ENCODE results near the gene RPL3. TPM values are rescaled to one million over a fixed set of nuclear protein-coding genes. Genes with fewer than 3 reads are reported as not detected.

RPL3 gene
- total and polyA plus RNA-seq, 2 donors (not counting 1 experiment from before 2014, with no cell fraction given) = 2,665 to 5,418 TPM

DNA sequence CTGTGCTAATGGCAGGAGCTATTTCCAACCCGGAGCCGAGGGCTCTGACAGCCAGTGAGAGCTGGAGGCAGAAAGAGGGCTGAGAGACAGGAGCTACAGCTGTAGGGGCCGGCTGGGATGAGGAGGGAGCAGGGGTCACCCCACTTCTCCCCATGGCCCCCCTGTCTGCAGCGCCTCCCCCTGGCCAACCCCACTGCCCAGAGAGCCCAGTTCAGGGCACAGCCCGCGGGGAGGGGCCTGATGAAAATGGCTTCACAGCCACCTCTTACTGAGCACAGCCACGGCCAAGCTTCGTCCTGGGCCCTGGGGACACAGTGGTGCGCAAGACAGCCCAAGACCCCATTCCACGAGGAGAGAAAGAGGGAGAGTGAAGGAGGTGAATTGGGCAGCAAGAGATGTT, 27.9 kb downstream of the RPL3 start:
- ChIA-PET POLR2A (no interaction called here), CTCF (interaction anchor here (1.0 kb wide), 1 partner anchor 18 kb away, joined by 3 read pairs; no protein-coding TSS in a partner anchor)
- 83% methylated on average over 7 of the region's 10 CpGs for WGBS (ENCODE audit: insufficient coverage)
- Histone ChIP-seq H3K4me3 (ENCODE audit: control extremely low read depth in 1 of 5, extremely low read depth in 1 of 5, insufficient read depth in 1 of 5, low read depth in 2 of 5, low read length in 4 of 5) (no peak overlapping the region), H3K36me3 (replicated peaks in 1 of 2; ENCODE audit: control extremely low read depth in 1 of 2, control insufficient read depth in 1 of 2, extremely low read depth in 1 of 2, insufficient read depth in 2 of 2, low read length in 1 of 2) (no peaks in the 10 kb centered on the region), H3K4me2 (replicated peaks; ENCODE audit: low read depth, low read length, poor library complexity, severe bottlenecking) (no peak overlapping the region), H4K20me1 (ENCODE audit: control insufficient read depth, insufficient read depth, low read length, poor library complexity, severe bottlenecking) (no peaks in the 10 kb centered on the region), H3K4me1 (ENCODE audit: control insufficient read depth in 2 of 2, insufficient read depth in 2 of 2, low read length in 2 of 2) (peaks cover 12 to 13% of the 10 kb centered on the region in 2 donors), H3K9me3 (ENCODE audit: control extremely low read depth in 1 of 3, control insufficient read depth in 2 of 3, insufficient read depth in 1 of 3, low read length in 2 of 3) (no peaks in the 10 kb centered on the region), H3K27ac (ENCODE audit: low read length in 2 of 2) (no peak overlapping the region), H3K27me3 (replicated peaks in 1 of 4; ENCODE audit: control extremely low read depth in 1 of 4, control insufficient read depth in 3 of 4, insufficient read depth in 4 of 4, low read length in 3 of 4) (peaks cover 0 to 4% (median 0%) of the 10 kb centered on the region in 4 experiments), H3K79me2 (ENCODE audit: control insufficient read depth, insufficient read depth, low read length) (no peaks in the 10 kb centered on the region), H3K9ac (ENCODE audit: low read length) (no peak overlapping the region), H2AFZ (ENCODE audit: insufficient read depth, low read depth, low read length, poor library complexity, severe bottlenecking) (no peak overlapping the region)
- Mint-ChIP-seq H3K27ac (no peak overlapping the region), H3K9me3 (ENCODE audit: insufficient read depth) (no peaks in the 10 kb centered on the region), H3K4me3 (no peak overlapping the region), H3K27me3 (peaks cover 9% of the 10 kb centered on the region), H3K4me1 (peaks cover 12% of the 10 kb centered on the region)
- TF ChIP-seq, protein P1, sequence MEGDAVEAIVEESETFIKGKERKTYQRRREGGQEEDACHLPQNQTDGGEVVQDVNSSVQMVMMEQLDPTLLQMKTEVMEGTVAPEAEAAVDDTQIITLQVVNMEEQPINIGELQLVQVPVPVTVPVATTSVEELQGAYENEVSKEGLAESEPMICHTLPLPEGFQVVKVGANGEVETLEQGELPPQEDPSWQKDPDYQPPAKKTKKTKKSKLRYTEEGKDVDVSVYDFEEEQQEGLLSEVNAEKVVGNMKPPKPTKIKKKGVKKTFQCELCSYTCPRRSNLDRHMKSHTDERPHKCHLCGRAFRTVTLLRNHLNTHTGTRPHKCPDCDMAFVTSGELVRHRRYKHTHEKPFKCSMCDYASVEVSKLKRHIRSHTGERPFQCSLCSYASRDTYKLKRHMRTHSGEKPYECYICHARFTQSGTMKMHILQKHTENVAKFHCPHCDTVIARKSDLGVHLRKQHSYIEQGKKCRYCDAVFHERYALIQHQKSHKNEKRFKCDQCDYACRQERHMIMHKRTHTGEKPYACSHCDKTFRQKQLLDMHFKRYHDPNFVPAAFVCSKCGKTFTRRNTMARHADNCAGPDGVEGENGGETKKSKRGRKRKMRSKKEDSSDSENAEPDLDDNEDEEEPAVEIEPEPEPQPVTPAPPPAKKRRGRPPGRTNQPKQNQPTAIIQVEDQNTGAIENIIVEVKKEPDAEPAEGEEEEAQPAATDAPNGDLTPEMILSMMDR (IDR thresholded peaks at IDR 0.05) = no peak
- TF ChIP-seq EZH2 (IDR thresholded peaks at IDR 0.05; ENCODE audit: borderline replicate concordance, insufficient read depth, low read depth, low read length, poor library complexity, severe bottlenecking) = no peak
- intact Hi-C loops (cut with micrococcal nuclease) = no loop called here
- ATAC-seq (ENCODE audit: low read depth) (no peak), DNase-seq (no peak)

DNA sequence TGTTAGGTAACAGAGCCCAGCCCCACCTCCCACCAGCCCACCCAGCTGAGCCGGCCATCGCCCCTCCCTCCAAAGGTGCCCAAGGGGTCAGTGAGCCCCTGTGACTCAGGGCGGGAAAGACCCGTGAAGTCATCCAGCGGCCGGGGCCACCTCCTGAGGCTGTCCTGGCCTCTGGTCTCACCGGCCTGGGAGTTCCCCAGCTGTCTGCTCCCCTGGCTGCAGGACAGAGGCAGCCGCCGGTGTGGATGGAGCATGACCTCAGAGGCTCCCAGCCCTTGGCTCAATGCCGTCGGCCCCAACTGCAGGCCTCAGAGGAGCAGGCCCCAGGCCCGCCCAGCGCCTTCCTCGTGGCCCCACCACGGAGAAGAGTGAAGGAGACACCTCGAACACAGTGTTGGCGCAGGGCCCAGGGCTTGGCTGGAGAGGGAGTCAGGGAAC, 28.7 kb downstream of the RPL3 start:
- Histone ChIP-seq H3K9ac (ENCODE audit: low read length) (no peak overlapping the region), H3K27me3 (replicated peaks in 1 of 4; ENCODE audit: control extremely low read depth in 1 of 4, control insufficient read depth in 3 of 4, insufficient read depth in 4 of 4, low read length in 3 of 4) (peaks cover 0 to 4% (median 0%) of the 10 kb centered on the region in 4 experiments), H4K20me1 (ENCODE audit: control insufficient read depth, insufficient read depth, low read length, poor library complexity, severe bottlenecking) (no peaks in the 10 kb centered on the region), H3K79me2 (ENCODE audit: control insufficient read depth, insufficient read depth, low read length) (no peaks in the 10 kb centered on the region), H3K4me1 (ENCODE audit: control insufficient read depth in 2 of 2, insufficient read depth in 2 of 2, low read length in 2 of 2) (peaks cover 13 to 19% of the 10 kb centered on the region in 2 donors), H3K4me3 (ENCODE audit: control extremely low read depth in 1 of 5, extremely low read depth in 1 of 5, insufficient read depth in 1 of 5, low read depth in 2 of 5, low read length in 4 of 5) (no peak overlapping the region), H3K4me2 (replicated peaks; ENCODE audit: low read depth, low read length, poor library complexity, severe bottlenecking) (no peak overlapping the region), H3K36me3 (replicated peaks in 1 of 2; ENCODE audit: control extremely low read depth in 1 of 2, control insufficient read depth in 1 of 2, extremely low read depth in 1 of 2, insufficient read depth in 2 of 2, low read length in 1 of 2) (no peaks in the 10 kb centered on the region), H2AFZ (ENCODE audit: insufficient read depth, low read depth, low read length, poor library complexity, severe bottlenecking) (no peak overlapping the region), H3K9me3 (ENCODE audit: control extremely low read depth in 1 of 3, control insufficient read depth in 2 of 3, insufficient read depth in 1 of 3, low read length in 2 of 3) (no peaks in the 10 kb centered on the region), H3K27ac (ENCODE audit: low read length in 2 of 2) (no peak overlapping the region)
- no peak overlapping the region for H3K4me3 Mint-ChIP-seq
- TF ChIP-seq, protein P1 (IDR thresholded peaks at IDR 0.05) = no peak
- TF ChIP-seq EZH2 (IDR thresholded peaks at IDR 0.05; ENCODE audit: borderline replicate concordance, insufficient read depth, low read depth, low read length, poor library complexity, severe bottlenecking) = no peak
- intact Hi-C loops (cut with micrococcal nuclease) = no loop called here
- 83% methylated on average over 17 of the region's 17 CpGs for WGBS (ENCODE audit: insufficient coverage)
- H3K9me3 Mint-ChIP-seq (ENCODE audit: insufficient read depth) = no peaks in the 10 kb centered on the region
- DNase-seq = no peak
- ATAC-seq (ENCODE audit: low read depth) = no peak
- H3K4me1 Mint-ChIP-seq = peaks cover 12% of the 10 kb centered on the region
- H3K27ac Mint-ChIP-seq = no peak overlapping the region
- H3K27me3 Mint-ChIP-seq = peaks cover 6% of the 10 kb centered on the region
- ChIA-PET POLR2A (no interaction called here), CTCF (interaction anchor here (1.0 kb wide), 1 partner anchor 19 kb away, joined by 3 read pairs; no protein-coding TSS in a partner anchor)

Measured in B cell (primary cell).